Measurements from ENCODE around the gene PPARD.
"Not testable (repeated sequence)": the region's sequence is repeated elsewhere in the genome, so short reads cannot be mapped to it uniquely, and the experiment has no call there.

Gene PPARD

GRCh38 chr6:35425284-35425683 lies 82.9 kb downstream of the PPARD start:
- Mint-ChIP-seq H3K36me3 (peaks cover 24% of the 10 kb centered on the region), H3K27me3 (no peaks in the 10 kb centered on the region), H3K4me1 (no peaks in the 10 kb centered on the region), H3K27ac (no peak overlapping the region), H3K4me3 (no peak overlapping the region), H3K9me3 (no peaks in the 10 kb centered on the region)

- no peaks in the 10 kb centered on the region for H3K4me1 Mint-ChIP-seq
- H3K27me3 Mint-ChIP-seq: no peaks in the 10 kb centered on the region
- no peak overlapping the region for H3K27ac Mint-ChIP-seq
- H3K9me3 Mint-ChIP-seq: no peaks in the 10 kb centered on the region
- no peak overlapping the region for H3K4me3 Mint-ChIP-seq
- H3K36me3 Mint-ChIP-seq: peaks cover 24% of the 10 kb centered on the region
Measured at GRCh38 chr6:35426074-35426473, 83.7 kb downstream of the PPARD start.

GRCh38 chr6:35427435-35427834 lies 85.1 kb downstream of the PPARD start:
- Mint-ChIP-seq H3K27me3 (no peaks in the 10 kb centered on the region), H3K27ac (no peak overlapping the region), H3K36me3 (peaks cover 21% of the 10 kb centered on the region), H3K4me1 (no peaks in the 10 kb centered on the region), H3K4me3 (no peak overlapping the region), H3K9me3 (no peaks in the 10 kb centered on the region)

GRCh38 chr6:35427851-35428321 lies 85.5 kb downstream of the PPARD start:
- H3K27ac Mint-ChIP-seq: no peak overlapping the region
- no peak overlapping the region for H3K4me3 Mint-ChIP-seq
- no peaks in the 10 kb centered on the region for H3K9me3 Mint-ChIP-seq
- H3K27me3 Mint-ChIP-seq: no peaks in the 10 kb centered on the region
- H3K36me3 Mint-ChIP-seq: peaks cover 21% of the 10 kb centered on the region
- H3K4me1 Mint-ChIP-seq: no peaks in the 10 kb centered on the region

DNA sequence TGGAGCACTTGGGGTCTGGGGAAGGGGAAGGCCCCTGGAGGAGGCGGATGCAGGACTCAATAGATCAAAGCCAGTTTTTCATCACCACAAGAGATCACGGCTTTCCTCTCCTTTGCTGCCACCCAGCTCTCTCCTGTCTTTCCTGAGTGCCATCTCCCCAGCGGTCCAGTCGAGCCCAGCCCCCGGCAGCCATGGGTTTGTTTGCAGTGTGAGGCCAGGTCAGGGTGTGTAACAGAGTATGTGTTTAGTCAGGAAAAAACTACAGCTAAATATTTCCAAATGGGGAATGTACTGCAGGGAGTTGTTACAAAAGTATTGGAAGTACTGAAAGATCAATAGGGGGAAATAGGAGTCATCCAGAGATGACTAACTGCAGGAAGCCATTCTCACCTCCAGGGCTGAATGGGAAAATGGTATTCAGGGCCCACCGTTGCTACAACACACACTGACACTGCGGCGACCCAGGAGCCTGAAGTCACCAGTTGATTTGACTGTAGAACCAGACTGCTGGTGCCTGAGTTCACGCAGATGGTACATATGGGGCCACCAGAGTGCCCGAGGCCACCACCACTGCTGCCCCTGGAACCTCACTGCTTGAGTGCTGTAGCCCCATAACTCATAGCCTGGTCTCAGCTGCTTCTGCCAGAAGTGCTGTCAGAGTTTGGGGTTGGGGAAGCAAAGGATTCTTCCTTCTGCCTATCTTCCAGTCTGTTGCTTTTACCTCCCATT lies 86.2 kb downstream of the PPARD start:
- H3K4me3 Mint-ChIP-seq: no peak overlapping the region
- H3K4me1 Mint-ChIP-seq: no peaks in the 10 kb centered on the region
- H3K36me3 Mint-ChIP-seq: peaks cover 20% of the 10 kb centered on the region
- no peaks in the 10 kb centered on the region for H3K9me3 Mint-ChIP-seq
- no peak overlapping the region for H3K27ac Mint-ChIP-seq
- no peaks in the 10 kb centered on the region for H3K27me3 Mint-ChIP-seq

GRCh38 chr6:35429463-35429862 lies 87.1 kb downstream of the PPARD start:
- H3K4me1 Mint-ChIP-seq: no peaks in the 10 kb centered on the region
- peaks cover 20% of the 10 kb centered on the region for H3K36me3 Mint-ChIP-seq
- no peaks in the 10 kb centered on the region for H3K27me3 Mint-ChIP-seq
- H3K4me3 Mint-ChIP-seq: no peak overlapping the region
- no peak overlapping the region for H3K27ac Mint-ChIP-seq
- H3K9me3 Mint-ChIP-seq: no peaks in the 10 kb centered on the region

DNA sequence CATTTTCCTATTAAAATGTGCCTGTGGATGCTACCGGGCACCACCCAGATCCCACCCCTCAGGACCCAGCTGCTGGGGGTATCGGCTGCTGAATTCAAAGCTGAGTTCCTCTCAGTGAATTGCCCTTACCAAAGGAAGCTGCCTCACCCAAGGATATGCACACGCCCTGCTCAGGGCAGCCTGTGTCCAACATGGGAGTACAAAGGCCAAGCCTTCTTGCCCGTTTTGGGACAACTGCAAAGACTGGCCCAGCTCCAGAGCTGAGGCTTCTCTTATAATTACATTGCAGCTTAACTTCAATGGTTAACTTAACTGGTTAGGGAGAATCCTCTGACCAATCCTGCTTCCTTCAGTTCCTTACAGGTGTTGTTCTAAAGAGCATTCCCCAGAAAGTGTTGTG lies 89.9 kb downstream of the PPARD start:
- Mint-ChIP-seq H3K27me3 (no peaks in the 10 kb centered on the region), H3K36me3 (peaks cover 12% of the 10 kb centered on the region), H3K27ac (no peak overlapping the region), H3K4me1 (no peaks in the 10 kb centered on the region), H3K9me3 (no peaks in the 10 kb centered on the region), H3K4me3 (no peak overlapping the region)

DNA sequence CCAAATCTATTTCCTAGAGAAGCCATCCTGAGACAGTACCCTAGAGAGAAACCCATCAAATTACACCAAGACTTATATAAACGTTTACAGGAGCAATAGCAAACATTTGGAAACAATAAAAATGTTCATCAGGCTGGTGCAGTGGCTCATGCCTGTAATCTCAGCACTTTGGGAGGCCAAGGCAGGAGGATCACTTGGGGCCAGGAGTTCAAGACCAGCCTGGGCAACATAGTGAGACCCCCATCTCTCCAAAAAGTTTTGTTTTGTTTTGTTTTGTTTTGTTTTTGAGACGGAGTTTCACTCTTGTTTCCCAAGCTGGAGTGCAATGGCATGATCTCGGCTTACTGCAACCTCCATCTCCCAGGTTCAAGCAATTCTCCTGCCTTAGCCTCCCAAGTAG lies 90.3 kb downstream of the PPARD start:
- not testable (repeated sequence) for H3K27ac Mint-ChIP-seq, H3K4me3 Mint-ChIP-seq, H3K4me1 Mint-ChIP-seq, H3K9me3 Mint-ChIP-seq, H3K27me3 Mint-ChIP-seq
- peaks cover 12% of the 10 kb centered on the region for H3K36me3 Mint-ChIP-seq

DNA sequence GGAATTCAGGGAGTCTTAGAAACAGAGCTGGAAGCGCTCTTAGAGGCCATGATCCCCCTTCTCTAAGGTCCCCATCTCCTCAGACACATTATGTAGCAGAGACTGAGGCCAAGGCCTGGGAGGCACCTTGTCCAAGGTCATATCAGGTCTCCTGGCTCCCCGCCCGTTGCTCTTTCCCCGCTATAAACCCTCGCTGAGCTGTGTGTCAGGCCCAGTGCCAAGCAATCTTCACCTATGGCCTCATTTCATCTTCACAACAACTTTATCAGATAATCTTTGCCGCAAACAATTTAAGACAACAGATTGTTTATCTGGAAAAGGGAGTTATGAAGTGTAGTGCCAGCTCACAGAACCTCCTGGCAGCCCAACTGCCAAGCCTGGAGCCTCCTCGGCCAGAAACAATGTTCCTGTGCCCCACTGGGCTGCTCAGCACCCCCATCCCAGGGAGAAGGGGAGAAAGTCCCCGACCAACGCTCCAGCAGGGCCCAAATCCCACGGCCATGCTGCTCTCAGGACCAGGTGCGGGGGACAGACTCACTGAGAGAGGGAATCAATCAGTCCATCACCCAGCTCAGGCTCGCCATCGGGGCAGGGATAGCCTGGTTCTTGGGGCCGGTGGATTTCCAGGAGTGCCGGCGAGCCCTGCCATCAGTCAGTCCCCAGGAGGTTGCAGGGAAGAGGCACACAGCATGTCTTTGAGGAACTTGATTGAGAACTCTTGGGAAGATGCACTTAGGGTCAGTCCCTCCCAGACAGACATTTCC lies 92.9 kb downstream of the PPARD start:
- no peak overlapping the region for H3K27ac Mint-ChIP-seq
- H3K9me3 Mint-ChIP-seq: no peaks in the 10 kb centered on the region
- no peaks in the 10 kb centered on the region for H3K27me3 Mint-ChIP-seq
- H3K4me3 Mint-ChIP-seq: no peak overlapping the region
- H3K4me1 Mint-ChIP-seq: no peaks in the 10 kb centered on the region
- no peaks in the 10 kb centered on the region for H3K36me3 Mint-ChIP-seq

DNA sequence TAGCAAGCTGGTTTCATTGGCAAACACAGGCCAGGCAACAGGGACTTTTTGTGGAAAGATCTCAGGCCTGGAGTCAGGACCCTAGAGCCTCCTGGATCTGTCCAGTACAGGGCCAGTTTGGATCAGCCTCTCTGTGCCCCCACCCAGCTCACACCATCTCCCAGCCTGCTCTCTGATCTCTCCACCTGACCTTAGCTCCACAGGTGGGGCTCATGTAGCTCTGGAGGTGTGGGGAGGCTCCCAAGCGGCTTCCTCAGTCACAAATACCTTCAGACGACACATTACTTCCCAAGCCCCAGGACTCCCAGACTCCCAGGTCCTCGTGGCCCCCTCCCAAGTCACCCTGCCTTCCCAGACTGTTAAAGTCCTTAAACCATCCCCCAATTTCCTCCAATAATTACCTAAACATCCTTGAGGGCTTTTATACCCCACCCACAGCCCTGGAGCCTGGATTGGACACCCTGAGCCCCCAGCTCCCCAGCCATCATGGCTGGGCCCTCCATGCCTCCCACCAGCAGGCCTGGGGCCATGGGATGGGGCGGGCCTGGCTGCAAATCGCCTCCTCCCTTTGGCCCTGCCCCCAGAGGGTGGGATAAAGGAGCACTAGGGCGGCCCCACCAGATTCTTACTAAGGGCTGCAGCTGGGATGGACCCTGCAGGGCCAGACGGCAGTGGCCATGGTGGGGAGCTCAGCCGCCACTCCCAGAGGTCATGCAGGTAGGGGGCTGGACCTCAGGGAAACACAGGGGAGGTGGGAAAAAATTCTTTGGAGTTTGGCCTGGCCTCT lies 93.9 kb downstream of the PPARD start:
- Mint-ChIP-seq H3K9me3 (no peaks in the 10 kb centered on the region), H3K27me3 (no peaks in the 10 kb centered on the region), H3K4me3 (no peak overlapping the region), H3K4me1 (no peaks in the 10 kb centered on the region), H3K36me3 (no peaks in the 10 kb centered on the region), H3K27ac (no peak overlapping the region)

DNA sequence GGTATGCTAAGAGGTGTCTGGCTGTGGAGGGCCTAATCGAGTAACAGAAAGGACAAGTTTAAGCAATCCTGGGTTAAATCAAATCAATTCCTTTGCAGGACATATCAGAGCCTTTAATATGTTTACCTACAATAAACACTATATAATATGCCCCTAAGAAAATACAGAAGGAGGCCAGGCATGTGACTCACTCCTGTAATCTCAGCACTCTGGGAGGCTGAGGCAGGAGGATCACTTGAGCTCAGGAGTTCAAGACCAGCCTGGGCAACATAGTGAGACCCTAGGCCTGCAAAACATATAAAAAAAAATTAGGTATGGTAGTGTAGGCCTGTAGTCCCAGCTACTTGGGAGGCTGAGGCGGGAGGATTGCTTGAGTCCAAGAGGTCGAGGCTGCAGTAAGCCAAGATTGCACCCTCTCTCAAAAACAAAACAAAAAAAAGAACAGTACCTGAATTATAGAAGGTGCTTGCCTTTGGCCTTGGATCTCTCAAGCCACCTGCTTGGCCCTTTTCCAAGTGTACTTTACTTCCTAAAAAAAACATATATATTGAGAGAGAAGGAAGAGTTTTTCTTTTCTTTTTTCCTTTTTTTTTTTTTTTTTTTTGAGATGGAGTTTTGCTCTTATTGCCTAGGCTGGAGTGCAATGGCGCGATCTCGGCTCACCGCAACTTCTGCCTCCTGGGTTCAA lies 96.2 kb downstream of the PPARD start:
- not testable (repeated sequence) for H3K27me3 Mint-ChIP-seq, H3K27ac Mint-ChIP-seq, H3K9me3 Mint-ChIP-seq, H3K4me3 Mint-ChIP-seq, H3K4me1 Mint-ChIP-seq, H3K36me3 Mint-ChIP-seq

DNA sequence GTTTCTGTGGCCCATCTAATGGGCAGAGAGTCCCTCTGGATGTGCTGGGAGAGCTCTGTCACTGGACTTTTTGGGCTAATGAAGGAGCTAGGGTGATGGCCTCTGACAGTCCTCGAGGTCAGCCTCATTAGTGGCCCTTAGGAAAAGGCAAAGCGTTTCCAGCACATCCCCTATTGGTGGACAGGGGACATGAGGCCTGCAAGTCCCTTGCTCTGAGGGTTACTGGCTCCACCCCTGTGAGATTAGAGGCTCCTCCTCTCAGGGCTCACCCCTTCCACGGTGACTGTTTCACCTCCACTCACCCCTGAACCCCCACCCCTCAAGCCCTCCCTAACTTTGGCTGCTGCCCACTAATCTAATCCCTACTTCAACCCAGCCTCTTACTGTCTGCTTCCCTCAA lies 97.0 kb downstream of the PPARD start:
- Mint-ChIP-seq H3K9me3 (no peaks in the 10 kb centered on the region), H3K36me3 (no peaks in the 10 kb centered on the region), H3K27ac (no peak overlapping the region), H3K27me3 (no peaks in the 10 kb centered on the region), H3K4me3 (no peak overlapping the region), H3K4me1 (no peaks in the 10 kb centered on the region)

DNA sequence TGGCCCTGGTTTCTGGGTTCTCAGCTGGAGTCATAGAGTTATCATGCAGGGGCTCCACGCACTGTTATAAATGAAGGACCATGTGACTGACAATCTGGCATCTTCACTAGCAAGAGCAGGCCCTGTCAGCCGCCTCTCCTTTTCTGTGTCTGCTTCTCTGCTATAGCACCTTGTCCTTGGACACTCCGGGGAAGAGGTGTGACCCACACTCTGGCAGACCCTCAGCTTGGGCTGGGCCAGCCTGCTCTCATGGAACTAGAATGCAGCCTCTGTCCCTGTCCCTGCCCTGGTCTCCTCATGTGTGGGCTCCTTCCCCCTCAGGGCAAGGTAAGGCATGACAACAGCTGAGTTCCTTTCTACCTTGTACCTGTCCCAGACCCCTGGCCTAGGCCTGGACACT lies 98.8 kb downstream of the PPARD start:
- no peaks in the 10 kb centered on the region for H3K27me3 Mint-ChIP-seq
- peaks cover 5% of the 10 kb centered on the region for H3K4me1 Mint-ChIP-seq
- H3K27ac Mint-ChIP-seq: no peak overlapping the region

GRCh38 chr6:35441642-35442041 lies 99.3 kb downstream of the PPARD start:
- Mint-ChIP-seq H3K4me1 (peaks cover 5% of the 10 kb centered on the region), H3K27ac (no peak overlapping the region), H3K27me3 (no peaks in the 10 kb centered on the region), H3K9me3 (no peaks in the 10 kb centered on the region), H3K36me3 (no peaks in the 10 kb centered on the region), H3K4me3 (no peak overlapping the region)

More for the DNA sequence above, 98.8 kb downstream of the PPARD start:
- H3K4me3 Mint-ChIP-seq: no peak overlapping the region
- H3K36me3 Mint-ChIP-seq: no peaks in the 10 kb centered on the region
- H3K9me3 Mint-ChIP-seq: no peaks in the 10 kb centered on the region

DNA sequence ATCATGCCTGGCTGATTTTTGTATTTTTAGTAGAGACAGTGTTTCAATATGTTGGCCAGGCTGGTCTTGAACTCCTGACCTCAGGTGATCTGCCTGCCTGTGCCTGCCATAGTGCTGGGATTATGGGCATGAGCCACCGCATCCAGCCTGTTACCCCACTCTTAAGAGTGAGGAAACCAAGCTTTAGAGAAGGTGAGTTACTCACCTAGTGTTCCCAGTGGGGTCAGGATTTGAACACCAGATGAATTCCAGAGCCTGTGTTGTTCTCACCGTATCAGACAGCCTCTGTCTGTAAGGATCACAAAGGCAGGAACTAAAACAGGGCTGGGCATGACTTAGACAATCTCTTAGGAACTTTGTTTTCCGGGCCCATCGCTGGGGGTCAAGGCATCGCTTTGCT lies 100.3 kb downstream of the PPARD start:
- Mint-ChIP-seq H3K27ac (no peak overlapping the region), H3K27me3 (no peaks in the 10 kb centered on the region), H3K36me3 (no peaks in the 10 kb centered on the region), H3K4me1 (peaks cover 5% of the 10 kb centered on the region), H3K9me3 (no peaks in the 10 kb centered on the region), H3K4me3 (no peak overlapping the region)

Measured in activated naive CD4-positive, alpha-beta T cell treated with anti-CD3 and anti-CD28 coated beads, Interleukin-2, amount 50 U/mL, for 24 hours (primary cell).